Stimulated activated CD8-positive, alpha-beta memory T cell treated with anti-CD3 and anti-CD28 coated beads, Interleukin-15, amount 100 ng/mL, for 4 hours (primary cell): ENCODE results near the gene PERM1.
"Not testable (repeated sequence)": the region's sequence is repeated elsewhere in the genome, so short reads cannot be mapped to it uniquely, and the experiment has no call there.

Experiments
- DNase-seq, 2 donors: peaks; one replicate each; pipeline ENCODE4 v3.0.0-alpha.2; 2020; ENCODE audit warnings: low read depth in 2 of 2

Gene PERM1

DNA sequence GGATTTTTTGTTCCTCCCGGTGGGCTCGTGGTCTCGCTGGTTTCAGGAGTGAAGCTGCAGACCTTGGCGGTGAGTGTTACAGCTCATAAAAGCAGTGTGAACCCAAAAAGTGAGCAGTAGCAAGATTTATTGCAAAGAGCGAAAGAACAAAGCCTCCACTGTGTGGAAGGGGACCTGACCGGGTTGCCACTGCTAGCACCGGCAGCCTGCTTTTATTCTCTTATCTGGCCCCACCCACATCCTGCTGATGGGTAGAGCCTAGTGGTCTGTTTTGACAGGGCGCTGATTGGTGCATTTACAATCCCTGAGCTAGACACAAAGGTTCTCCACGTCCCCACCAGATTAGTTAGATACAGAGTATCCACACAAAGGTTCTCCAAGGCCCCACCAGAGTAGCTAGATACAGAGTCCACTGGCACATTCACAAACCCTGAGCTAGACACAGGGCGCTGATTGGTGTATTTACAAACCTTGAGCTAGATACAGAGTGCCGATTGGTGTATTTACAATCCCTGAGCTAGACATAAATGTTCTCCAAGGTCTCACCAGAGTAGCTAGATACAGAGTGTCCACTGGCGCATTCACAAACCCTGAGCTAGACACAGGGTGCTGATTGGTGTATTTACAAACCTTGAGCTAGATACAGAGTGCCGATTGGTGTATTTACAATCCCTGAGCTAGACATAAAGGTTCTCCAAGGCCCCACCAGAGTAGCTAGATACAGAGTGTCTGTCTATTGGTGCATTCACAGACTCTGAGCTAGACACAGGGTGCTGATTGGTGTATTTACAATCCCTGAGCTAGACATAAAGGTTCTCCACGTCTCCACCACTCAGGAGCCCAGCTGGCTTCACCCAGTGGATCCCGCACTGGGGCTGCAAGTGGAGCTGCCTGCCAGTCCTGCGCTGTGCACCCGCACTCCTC, 35.8 kb upstream of the PERM1 start:
- not testable (repeated sequence) for DNase-seq

DNA sequence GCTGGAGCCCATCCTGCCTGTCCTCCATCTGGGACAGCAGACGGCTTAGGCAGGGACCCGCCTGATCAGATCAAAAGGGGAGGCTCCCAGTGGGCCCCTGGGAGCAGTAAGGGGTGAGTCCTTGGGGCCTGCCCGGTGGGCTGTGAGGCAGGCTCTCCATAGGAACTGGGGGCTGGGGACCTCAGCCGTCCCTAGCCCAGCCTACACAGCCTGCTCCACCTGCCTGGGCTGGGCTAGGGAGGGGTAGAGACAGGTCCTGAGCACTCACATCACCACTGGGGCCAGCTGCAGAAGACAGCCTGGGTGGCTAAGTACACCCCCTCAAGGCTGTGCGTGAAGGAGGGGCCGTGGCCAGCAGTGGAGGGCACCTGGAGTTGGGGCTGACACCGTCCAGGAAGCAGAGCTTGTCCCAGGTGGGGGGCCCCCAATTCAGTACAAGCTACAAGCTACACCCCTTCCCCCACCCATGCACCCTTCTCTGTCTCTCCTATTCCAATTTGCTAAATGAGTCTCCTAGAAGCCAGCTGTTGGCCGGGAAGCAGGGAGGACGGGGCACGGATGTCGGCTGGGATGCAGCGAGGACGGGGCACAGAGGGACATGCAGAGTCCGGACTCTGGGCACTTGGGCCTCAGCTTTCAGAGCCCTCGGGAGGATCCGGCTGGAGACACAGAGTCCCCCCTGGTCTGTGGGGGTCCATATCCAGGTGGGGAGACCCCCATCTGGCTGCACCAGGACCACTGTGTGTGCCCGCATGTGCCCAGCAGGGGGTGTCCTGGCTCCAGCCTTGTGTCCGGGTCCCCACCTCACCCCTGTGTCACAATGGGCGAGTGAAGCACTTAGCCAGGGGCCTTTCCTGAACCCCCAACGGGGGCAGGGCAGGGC, 33.1 kb upstream of the PERM1 start:
- DNase-seq, result no peak

DNA sequence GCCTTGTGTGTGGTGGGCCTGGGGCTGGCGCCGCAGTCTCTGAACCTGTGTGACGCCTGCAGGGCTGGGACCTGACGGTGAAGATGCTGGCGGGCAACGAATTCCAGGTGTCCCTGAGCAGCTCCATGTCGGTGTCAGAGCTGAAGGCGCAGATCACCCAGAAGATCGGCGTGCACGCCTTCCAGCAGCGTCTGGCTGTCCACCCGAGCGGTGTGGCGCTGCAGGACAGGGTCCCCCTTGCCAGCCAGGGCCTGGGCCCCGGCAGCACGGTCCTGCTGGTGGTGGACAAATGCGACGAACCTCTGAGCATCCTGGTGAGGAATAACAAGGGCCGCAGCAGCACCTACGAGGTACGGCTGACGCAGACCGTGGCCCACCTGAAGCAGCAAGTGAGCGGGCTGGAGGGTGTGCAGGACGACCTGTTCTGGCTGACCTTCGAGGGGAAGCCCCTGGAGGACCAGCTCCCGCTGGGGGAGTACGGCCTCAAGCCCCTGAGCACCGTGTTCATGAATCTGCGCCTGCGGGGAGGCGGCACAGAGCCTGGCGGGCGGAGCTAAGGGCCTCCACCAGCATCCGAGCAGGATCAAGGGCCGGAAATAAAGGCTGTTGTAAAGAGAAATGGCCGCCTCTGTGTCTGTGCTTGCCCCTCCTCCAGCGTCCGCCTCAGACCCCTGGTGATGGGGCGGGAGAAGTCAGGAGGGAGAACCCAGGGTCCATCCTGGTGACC, 32.2 kb upstream of the PERM1 start:
- DNase-seq, result no peak

DNA sequence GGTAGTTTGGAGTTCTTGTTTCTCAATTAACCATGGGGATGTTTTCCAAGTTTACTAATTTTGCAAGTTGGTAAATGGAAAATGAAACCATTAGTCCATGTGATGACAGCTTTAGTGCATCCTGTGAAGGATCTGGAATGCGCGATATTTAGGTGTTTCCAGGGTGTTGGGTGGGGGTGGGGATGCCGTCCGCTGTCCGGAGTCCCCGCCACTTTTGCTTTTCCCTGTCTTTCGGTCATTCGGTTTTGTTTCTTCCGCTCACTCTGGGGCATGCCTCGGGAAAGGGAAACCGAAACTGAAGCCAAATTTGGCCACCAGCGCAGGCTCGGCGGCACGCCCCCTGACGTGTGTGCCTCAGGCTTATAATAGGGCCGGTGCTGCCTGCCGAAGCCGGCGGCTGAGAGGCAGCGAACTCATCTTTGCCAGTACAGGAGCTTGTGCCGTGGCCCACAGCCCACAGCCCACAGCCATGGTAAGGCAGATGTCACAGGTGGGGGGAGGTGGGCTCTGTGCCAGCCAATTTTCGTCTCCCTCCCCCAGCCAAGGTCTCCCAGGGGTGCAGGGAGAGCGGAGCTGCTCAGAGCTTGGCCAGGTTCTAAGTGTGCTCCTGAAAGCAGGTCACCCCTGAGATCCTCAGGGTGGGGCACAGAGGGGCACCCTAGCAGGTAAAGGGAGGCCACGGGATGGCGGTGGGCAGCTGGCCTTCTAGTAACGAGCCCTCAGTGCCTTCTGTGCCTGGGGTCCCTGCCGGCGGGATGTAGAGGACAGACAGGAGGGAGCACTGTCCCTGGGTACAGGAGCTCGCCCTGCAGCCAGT, 31.4 kb upstream of the PERM1 start, which contains the start of gene ISG15:
ISG15 (plus strand) TSS at position 393 of the 817 bp plus-strand sequence; CDS start at position 470, 77 bp downstream.
- DNase-seq, result peak; percentile 79 to 82

DNA sequence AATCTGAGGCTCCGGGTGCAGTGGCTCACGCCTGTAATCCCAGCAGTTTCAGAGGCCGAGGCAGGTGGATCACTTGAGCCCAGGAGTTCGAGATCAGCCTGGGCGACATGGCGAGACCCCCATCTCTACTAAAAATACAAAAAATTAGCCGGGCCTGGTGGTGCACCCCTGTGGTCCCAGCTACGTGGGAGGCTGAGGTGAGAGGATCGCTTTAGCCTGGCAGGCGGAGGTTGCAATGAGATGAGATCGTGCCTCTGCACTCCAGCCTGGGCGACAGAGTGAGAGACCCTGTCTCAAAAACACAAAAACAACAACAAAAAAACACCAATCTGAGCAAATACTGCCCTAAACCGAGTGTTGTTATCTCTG, 30.8 kb upstream of the PERM1 start:
- not testable (repeated sequence) for DNase-seq

DNA sequence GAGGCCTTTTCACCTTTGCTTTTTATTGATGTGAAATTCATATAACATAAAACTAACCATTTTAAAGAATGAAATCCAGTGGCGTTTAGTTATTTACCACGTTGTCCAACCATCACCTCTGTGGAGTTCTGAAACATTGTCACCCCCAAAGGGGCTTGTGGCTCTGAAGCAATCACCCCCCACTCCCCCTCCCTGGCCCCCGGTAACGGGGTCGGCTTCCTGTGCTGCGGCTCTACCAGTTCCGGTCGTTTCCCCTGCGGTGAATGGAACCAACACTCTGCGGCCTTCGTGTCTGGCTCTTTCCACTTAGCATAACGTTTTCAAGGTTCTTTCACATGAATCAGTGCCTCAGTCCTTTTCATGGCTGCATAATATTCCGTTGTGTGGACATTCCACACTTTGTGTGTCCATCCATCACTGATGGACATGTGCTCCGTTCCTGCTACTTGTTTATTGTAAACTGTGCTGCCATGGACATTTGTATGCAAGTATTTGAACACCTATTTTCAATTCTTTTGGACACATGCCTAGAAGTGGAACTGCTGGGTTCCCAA, 29.6 kb upstream of the PERM1 start:
- DNase-seq, result no peak

DNA sequence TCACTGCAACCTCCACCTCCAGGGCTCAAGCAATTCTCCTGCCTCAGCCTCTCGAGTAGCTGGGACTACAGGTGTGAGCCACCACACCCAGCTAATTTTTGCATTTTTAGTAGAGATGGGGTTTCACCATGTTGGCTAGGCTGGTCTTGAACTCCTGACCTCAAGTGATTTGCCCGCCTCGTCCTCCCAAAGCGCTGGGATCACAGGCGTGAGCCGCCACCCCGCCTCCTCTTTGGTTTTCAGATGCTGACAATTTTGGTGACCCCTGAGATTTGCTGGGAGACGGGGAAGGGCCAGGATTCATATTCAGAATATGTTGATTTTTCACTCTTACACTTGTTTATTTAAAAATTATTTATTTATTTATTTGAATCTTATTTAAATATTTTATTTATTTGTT, 28.2 kb upstream of the PERM1 start:
- DNase-seq, result not testable (repeated sequence)

DNA sequence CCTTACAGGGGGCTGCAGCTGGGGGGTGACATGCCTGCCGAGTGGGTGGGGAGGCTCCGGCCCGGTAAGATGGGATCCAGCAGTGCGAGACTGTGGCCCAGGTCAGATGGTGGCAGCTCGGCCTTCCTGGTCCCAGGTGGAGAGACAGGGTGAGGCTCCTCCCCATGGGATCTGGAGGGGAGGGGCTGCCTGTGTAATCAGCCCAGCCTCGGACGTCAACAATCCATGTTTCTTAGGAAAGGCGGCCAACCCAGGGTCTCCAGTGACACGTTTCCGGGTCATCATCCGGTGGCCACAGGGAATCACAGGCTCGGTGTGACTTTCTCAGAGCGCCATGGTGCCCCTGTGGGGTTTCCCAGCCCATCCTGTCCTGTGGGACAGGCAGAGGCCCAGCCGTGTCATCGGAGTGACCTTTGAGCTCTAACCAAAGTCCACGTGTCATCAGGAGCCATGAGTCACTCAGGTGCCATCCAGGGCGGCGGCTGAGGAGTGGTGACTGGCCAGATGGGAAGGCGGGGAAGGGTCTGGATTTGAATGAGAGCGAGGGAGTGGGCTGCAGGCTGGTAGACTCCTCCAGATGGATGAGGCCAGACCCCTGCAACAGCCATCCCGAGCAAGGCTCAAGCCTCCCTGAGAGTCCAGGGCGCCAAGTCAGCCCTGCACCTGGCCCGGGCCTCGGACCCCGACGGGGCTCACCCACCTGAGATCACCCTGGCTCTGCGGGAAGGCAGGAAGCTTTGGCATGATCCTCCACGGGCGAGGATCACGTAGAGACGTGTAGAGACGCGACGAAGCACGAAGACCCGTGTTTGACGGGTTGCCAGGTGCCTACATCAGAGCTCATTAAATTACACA, 24.6 kb upstream of the PERM1 start:
- DNase-seq, result no peak

DNA sequence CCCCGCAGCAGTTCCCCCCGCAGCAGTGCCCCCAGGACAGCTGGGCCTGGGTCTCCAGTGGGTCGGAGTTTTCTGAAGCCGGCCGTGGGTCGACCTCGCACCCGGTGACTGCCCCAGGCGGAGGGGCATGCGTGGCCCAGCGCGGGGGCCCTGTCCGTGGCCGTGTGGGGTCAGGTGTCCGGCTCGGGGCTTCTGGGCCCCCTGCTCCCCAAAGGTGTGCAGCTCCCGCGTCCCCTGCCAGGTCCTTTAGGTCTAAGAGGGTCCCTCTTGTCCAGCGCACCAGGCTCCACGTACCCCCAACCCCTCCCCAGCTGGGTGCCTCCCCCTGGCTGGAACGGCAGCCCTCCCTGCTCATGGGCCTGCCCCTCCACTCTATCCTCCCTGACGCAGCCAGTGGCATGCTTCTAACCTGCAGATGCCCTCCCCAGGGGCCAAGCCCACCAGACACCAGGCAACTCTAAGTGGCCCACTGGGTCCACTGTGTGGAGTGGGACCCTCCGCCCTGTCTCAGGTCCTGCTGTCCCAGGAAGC, 23.9 kb upstream of the PERM1 start:
- DNase-seq, result no peak

DNA sequence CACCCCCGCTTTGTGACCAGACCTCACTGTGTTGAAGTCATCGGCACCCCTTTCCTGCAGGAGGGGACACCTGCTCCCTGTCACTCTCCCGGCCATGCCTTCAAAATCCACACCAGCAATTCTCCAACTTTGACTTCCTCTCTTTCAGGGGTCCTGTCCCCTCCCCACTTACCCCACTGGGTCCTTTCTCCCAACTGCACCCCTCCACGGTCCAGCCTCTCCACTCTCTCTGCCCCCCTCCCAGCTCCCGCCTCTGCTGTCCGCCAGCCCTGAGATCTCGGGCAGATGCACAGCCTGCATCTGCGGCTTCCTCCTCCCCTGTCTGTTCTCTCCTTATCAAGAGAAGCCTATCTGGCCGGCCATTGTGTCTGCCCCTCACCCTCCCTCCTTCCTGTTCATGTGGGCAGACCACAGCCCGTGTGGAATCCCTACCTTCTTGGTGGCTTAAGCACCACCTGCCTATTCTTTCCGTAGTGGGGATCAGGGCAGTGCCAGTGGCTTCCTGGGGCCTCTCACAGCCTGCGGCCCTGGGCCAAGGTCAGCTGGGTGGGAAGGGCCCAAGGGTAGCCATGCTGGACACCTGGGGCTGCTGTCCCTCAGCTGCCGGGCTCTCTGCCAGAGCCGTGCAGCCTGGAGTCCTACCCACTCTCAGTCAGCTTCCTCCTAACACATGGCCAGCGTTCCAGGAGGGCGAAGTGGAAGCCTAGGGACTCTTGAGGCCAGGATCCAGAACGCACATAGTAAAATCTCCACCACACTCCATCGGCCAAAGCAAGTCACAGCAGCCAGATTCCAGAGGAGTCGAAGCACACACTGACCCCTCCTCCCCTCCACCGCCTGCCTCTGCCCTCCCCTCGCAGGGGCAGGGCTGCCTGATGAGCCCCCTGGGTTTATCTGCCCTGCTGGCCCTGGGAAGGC, 23.1 kb upstream of the PERM1 start:
- no peak for DNase-seq

DNA sequence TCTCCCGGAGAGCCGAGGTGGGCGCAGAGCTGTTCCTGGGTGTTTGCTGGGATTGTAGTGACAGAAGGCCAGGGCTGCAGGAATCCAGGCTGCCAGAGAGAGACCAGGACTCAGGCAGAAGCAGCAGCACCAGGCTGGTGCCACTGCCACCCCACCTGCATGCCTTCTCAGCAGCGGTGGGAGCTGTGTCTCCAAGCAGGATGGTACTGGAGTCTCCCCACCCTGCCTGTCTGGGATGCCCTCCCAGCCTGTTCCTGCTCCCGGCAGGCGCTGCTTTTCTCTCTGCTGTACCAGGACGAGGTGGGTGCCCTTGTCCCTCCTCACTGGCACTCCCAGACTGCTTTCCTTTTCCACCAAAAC, 22.5 kb upstream of the PERM1 start:
- no peak for DNase-seq

DNA sequence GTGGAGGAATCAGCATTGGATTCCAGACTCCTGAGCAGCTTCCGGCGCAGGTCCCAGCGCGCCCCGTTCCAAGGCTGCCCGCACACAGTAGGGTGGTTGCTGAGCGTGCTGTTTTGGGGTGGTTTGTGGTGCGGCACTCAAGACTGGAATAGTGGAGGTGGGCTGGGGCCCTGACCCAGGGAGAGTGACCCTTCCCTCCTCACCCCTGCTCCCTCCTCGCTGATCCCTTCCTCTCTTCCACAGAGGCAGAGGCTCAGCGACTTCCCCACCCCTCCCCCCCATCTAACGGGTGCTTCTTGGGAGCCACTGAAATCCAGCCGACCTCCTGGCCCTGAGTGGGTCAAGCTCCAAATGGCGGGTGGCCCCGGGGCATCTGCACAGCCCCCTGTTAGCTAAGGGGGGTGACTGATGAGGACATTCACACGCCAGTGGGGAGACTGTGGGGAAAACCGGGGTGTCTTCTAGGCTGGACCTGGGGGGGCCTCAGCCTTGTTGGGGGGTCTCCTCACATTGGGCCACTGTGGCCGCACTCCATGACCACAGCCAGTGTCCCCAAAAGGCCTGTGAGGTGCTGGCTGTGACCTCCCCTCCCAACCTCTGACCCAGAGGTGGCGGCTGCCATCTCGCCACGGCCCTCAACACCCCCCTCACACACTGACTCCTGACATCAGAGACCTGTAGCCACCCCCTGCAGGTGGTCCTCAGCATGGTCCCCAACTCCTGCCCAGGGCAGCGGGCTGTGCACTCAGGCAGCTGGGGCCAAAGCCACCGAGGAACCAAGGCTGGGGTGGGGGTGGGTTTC, 21.9 kb upstream of the PERM1 start:
- no peak for DNase-seq

DNA sequence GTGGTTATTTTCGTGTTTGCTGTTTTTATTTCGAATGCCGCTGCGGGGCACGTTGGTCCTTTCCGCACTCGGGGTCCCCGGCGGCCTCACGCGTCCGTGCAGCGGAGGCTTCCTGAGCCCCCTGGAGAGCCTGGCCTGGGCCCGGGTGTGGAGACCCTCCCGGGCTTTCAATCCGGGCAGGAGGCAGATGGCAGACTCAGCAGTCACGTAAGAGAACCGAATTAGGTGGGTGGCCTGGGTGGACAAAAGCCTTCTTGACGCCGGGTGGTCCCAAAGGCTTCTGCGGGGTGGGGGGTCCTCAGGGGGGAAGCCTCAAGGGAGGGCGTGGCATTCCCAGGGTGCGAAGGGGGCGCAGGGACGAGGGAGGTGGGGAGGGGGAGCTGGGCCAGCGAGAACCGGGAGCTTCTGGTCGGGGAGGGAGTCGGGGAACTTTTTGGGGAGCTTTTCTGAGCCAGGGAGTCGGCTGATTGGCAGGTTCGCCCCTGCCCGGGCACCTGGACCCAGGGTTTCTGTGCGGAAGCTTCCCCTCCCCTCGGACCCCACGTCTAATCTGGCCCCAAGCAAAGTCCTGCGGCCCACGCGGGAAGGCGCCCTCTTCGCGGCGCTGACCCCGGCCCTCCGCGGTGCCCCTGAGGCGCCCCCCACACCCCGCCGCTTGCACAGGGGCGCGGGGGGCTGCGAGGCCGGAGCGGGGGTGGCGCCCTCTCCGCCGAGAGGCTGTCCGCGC, 19.3 kb upstream of the PERM1 start:
- DNase-seq, result no peak

DNA sequence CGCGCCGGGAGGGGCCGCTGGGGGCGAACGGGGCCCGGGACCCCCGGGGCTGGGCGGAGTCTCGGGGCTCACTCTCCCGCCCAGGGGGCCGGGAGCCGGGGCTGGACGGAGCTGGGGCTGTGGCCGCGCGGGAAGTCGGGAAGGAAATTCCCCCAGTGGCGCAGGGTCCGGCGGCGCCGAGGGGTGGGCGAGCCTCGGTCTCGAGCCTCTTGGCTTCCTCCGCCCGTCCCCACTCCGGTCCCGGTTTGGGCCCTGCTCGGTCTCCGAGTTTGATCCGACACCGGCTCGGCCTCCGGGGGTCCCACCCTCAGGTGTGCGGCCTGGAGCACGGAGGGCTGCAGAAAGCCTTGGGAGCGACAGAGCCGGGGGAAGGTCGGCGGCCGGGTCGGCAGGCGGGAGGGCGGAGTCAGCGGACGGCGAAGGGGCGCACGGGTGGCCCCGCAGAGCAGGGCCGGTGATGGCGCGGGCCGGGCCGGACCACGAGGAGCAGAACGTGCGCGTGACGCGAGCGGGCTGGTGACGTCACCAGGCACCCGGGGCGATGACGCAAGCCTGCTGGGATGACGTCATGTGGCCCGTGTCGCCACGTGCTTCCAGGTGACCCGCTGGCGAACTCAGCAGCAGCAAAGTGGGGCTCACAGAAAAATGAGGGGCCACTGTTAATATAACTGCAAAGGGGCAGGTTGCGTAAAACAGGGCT, 18.6 kb upstream of the PERM1 start:
- peak; percentile 48 to 50 for DNase-seq

DNA sequence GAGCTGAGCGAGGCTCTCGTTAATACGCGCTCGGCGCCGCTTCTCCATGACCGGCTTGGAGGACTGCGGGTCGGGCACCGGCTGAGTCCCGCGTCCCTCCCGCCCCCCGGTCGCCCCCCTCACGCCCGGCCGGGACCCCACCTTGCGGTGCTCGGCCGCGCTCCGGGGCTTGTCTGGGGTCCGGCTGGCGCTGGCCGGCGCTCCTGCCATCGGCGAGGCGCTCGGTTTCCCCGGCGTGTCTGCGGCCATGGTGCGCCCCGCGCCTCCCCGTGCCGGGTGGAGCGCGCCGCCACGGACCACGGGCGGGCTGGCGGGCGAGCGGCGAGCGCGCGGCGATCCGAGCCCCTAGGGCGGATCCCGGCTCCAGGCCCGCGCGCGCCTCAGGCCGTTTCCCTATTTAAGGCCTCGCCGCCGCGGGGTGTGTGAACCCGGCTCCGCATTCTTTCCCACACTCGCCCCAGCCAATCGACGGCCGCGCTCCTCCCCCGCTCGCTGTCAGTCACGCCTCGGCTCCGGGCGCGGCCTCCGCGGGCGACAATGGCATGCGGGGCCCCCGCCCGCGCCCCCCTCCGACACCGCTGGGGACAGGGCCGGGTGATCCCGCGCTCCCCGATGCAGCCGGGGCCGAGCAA, 17.9 kb upstream of the PERM1 start, which contains the start of gene HES4:
HES4 (minus strand) TSS at position 373 of the 632 bp plus-strand sequence; CDS start at position 249, 124 bp downstream.
- peak; percentile 23 to 40 for DNase-seq
